ENCODE data around the gene CMIP. TPM values are rescaled to one million over a fixed set of nuclear protein-coding genes. Genes with fewer than 3 reads are reported as not detected.
A peak's percentile ranks its signal among the peaks of the same experiment; 100 is the strongest.
"Not testable (repeated sequence)": the region's sequence is repeated elsewhere in the genome, so short reads cannot be mapped to it uniquely, and the experiment has no call there.

The CMIP gene
- total RNA-seq, 1 donor from 2014 or later, result 45.8 TPM

GRCh38 chr16:81409016-81409556 lies 35.5 kb upstream of the CMIP start:
- H3K4me1 Mint-ChIP-seq (ENCODE audit: low read depth), result no peaks in the 10 kb centered on the region
- H3K36me3 Mint-ChIP-seq (ENCODE audit: low read depth), result no peaks in the 10 kb centered on the region
- peak overlapping the region; percentile 25 for H3K27ac Mint-ChIP-seq
- H3K4me3 Mint-ChIP-seq, result no peak overlapping the region
- intact Hi-C loops (cut with micrococcal nuclease), result no loop called here
- no peak for DNase-seq (ENCODE audit: low spot score)
- H3K27me3 Mint-ChIP-seq (ENCODE audit: insufficient read depth), result peaks cover 10% of the 10 kb centered on the region
- H3K9me3 Mint-ChIP-seq, result no peaks in the 10 kb centered on the region

DNA sequence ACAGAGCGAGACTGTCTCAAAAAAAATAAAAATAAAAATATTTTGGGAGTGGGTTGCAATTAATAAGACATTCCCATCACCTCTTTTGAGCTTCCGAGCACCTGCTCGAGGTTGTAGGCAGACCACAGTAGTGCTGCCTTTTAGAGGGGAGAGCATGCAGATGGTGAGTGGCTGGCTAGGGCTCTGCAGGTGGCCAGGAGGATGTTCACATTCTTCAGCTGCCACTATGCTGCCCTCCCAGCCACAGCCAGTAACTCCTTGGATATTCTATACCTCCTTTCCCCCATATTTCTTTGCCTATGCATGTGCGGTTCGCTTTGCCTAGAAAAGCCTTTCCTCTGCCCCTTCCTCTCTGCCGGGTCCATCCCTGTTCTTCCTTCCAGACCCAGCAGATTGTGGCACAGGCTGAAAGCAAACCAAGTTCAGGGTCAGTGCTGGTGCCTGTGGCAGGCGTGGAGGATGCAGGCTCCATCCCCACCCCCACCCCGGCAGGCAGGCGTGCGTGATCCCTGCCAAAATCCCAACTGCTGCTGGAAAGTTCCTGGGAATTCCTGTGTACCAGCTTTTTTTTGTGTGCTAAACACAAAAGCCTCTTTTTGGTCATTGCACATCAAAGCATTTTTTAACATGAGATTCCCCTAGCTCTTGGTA lies 33.8 kb upstream of the CMIP start:
- Mint-ChIP-seq H3K27ac (no peak overlapping the region), H3K36me3 (ENCODE audit: low read depth) (no peaks in the 10 kb centered on the region), H3K4me1 (ENCODE audit: low read depth) (no peaks in the 10 kb centered on the region), H3K9me3 (no peaks in the 10 kb centered on the region), H3K27me3 (ENCODE audit: insufficient read depth) (peaks cover 10% of the 10 kb centered on the region), H3K4me3 (no peak overlapping the region)
- no peak for DNase-seq (ENCODE audit: low spot score)
- intact Hi-C loops (cut with micrococcal nuclease), result no loop called here

- intact Hi-C loops (cut with micrococcal nuclease), result no loop called here
Measured at GRCh38 chr16:81413245-81413990, 31.2 kb upstream of the CMIP start.

GRCh38 chr16:81415751-81416150 lies 28.9 kb upstream of the CMIP start:
- H3K4me3 Mint-ChIP-seq, result no peak overlapping the region
- no peak for DNase-seq (ENCODE audit: low spot score)
- H3K27ac Mint-ChIP-seq, result no peak overlapping the region
- H3K4me1 Mint-ChIP-seq (ENCODE audit: low read depth), result no peaks in the 10 kb centered on the region
- peaks cover 8% of the 10 kb centered on the region for H3K27me3 Mint-ChIP-seq (ENCODE audit: insufficient read depth)
- H3K9me3 Mint-ChIP-seq, result no peaks in the 10 kb centered on the region
- H3K36me3 Mint-ChIP-seq (ENCODE audit: low read depth), result no peaks in the 10 kb centered on the region
- intact Hi-C loops (cut with micrococcal nuclease), result no loop called here

More at GRCh38 chr16:81413245-81413990, 31.2 kb upstream of the CMIP start:
- Mint-ChIP-seq H3K4me3 (no peak overlapping the region), H3K36me3 (ENCODE audit: low read depth) (no peaks in the 10 kb centered on the region), H3K27ac (no peak overlapping the region), H3K4me1 (ENCODE audit: low read depth) (no peaks in the 10 kb centered on the region), H3K9me3 (no peaks in the 10 kb centered on the region), H3K27me3 (ENCODE audit: insufficient read depth) (peaks cover 10% of the 10 kb centered on the region)
- no peak for DNase-seq (ENCODE audit: low spot score)

GRCh38 chr16:81416749-81417148 lies 27.9 kb upstream of the CMIP start:
- Mint-ChIP-seq H3K4me3 (no peak overlapping the region), H3K27me3 (ENCODE audit: insufficient read depth) (peaks cover 7% of the 10 kb centered on the region), H3K4me1 (ENCODE audit: low read depth) (no peaks in the 10 kb centered on the region), H3K36me3 (ENCODE audit: low read depth) (no peaks in the 10 kb centered on the region), H3K27ac (no peak overlapping the region), H3K9me3 (no peaks in the 10 kb centered on the region)
- DNase-seq (ENCODE audit: low spot score), result no peak
- intact Hi-C loops (cut with micrococcal nuclease), result no loop called here

DNA sequence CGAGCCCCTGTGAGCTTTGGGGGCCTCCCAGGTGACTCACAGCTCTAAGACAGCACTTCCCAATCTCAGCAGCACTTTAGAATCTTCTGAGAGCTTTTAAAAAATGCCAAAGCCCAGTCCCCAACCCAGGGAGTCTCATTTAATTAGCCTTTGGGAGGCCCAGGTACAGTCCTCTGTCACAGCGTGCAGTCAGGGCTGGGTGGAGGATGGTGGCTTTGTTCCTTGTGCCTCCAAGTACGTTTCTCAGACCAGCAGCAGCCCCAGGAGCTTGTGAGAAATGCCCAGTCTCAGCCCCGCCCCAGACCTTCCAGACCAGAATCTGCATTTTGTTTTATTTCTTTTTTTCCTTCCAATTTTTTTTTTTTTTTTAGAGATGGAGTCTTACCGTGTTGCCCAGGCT lies 27.4 kb upstream of the CMIP start:
- intact Hi-C loops (cut with micrococcal nuclease), result no loop called here
- Mint-ChIP-seq H3K27ac (no peak overlapping the region), H3K27me3 (ENCODE audit: insufficient read depth) (peaks cover 6% of the 10 kb centered on the region), H3K4me1 (ENCODE audit: low read depth) (no peaks in the 10 kb centered on the region), H3K9me3 (no peaks in the 10 kb centered on the region), H3K36me3 (ENCODE audit: low read depth) (no peaks in the 10 kb centered on the region), H3K4me3 (no peak overlapping the region)
- no peak for DNase-seq (ENCODE audit: low spot score)

DNA sequence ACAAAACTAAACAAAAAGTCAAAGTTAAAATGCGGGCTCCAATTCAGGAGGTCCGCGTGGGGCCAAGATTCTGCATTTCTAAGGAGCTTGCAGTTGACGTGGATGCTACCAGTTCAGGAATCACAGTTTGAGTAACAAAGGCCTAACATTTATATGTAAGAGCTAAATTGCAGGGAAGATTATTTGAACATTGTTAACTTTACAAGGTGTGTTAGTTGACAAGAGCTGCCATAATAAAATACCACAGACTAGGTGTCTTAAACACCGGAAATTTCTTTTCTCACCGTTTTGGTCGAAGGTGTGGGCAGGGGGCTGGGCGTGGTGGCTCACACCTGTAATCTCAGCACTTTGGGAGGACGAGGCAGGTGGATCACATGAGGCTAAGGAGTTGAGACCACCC lies 24.8 kb upstream of the CMIP start:
- intact Hi-C loops (cut with micrococcal nuclease), result loop anchor here (10.0 kb wide), 1 partner anchor 55 kb away; no protein-coding TSS in a partner anchor
- no peak overlapping the region for H3K27ac Mint-ChIP-seq
- H3K27me3 Mint-ChIP-seq (ENCODE audit: insufficient read depth), result peaks cover 7% of the 10 kb centered on the region
- no peaks in the 10 kb centered on the region for H3K36me3 Mint-ChIP-seq (ENCODE audit: low read depth)
- no peak for DNase-seq (ENCODE audit: low spot score)
- H3K9me3 Mint-ChIP-seq, result no peaks in the 10 kb centered on the region
- H3K4me1 Mint-ChIP-seq (ENCODE audit: low read depth), result peaks cover 8% of the 10 kb centered on the region
- H3K4me3 Mint-ChIP-seq, result no peak overlapping the region

DNA sequence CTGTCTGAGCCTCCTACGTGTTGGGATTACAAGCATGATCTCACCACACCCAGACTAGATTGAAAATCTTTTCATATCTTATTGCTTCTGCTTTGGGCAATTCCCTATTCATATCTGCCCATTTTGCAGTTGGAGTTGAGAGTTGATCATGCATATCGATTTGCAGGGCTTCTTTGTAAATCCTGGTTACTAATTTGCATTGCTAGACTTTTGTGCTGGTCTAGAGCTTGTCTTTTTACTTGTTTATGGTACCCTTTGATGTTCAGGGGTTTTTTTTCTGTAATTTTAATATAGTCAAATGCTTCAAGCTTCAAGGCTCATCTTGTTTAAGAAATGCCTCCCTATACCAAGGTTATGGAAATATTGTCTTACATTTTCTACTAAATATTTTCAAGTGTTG lies 23.5 kb upstream of the CMIP start:
- Mint-ChIP-seq H3K36me3 (ENCODE audit: low read depth) (no peaks in the 10 kb centered on the region), H3K4me3 (no peak overlapping the region), H3K27ac (no peak overlapping the region), H3K9me3 (no peaks in the 10 kb centered on the region), H3K27me3 (ENCODE audit: insufficient read depth) (peaks cover 7% of the 10 kb centered on the region), H3K4me1 (ENCODE audit: low read depth) (peaks cover 16% of the 10 kb centered on the region)
- intact Hi-C loops (cut with micrococcal nuclease), result loop anchor here (10.0 kb wide), 1 partner anchor 54 kb away; no protein-coding TSS in a partner anchor
- DNase-seq (ENCODE audit: low spot score), result no peak

- intact Hi-C loops (cut with micrococcal nuclease), result loop anchor here (10.0 kb wide), 1 partner anchor 53 kb away; no protein-coding TSS in a partner anchor
- Mint-ChIP-seq H3K36me3 (ENCODE audit: low read depth) (no peaks in the 10 kb centered on the region), H3K9me3 (no peaks in the 10 kb centered on the region), H3K27me3 (ENCODE audit: insufficient read depth) (peaks cover 6% of the 10 kb centered on the region), H3K4me1 (ENCODE audit: low read depth) (peaks cover 16% of the 10 kb centered on the region), H3K4me3 (no peak overlapping the region), H3K27ac (no peak overlapping the region)
- DNase-seq (ENCODE audit: low spot score), result no peak
Measured at GRCh38 chr16:81421536-81421935, 23.1 kb upstream of the CMIP start.

- H3K9me3 Mint-ChIP-seq; H3K27me3 Mint-ChIP-seq (ENCODE audit: insufficient read depth); DNase-seq (ENCODE audit: low spot score); H3K27ac Mint-ChIP-seq; H3K36me3 Mint-ChIP-seq (ENCODE audit: low read depth); H3K4me3 Mint-ChIP-seq: not testable (repeated sequence)
- intact Hi-C loops (cut with micrococcal nuclease), result loop anchor here (10.0 kb wide), 1 partner anchor 53 kb away; no protein-coding TSS in a partner anchor
- H3K4me1 Mint-ChIP-seq (ENCODE audit: low read depth), result peaks cover 16% of the 10 kb centered on the region
Measured at GRCh38 chr16:81422153-81422552, 22.5 kb upstream of the CMIP start.

DNA sequence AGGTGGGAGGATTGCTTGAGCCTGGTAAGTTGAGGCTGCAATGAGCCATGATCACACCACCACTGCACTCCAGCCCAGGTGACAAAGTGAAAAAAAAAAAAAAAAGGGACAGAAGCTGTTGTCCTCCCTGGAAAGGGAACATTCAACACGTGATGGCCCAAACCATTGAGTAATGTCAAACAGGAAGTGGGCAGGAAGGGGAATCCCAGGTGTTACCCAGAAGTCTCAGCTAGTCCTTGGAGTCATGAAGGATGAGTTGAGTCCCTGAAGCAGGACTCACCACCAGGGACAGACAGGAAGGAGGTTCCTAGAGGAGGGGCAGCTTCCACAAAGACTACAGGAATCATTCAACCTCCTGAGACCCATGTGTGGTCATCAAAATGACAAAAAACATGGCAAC lies 19.8 kb upstream of the CMIP start:
- Mint-ChIP-seq H3K27ac (peak overlapping the region; percentile 34), H3K36me3 (ENCODE audit: low read depth) (no peaks in the 10 kb centered on the region), H3K4me3 (no peak overlapping the region), H3K27me3 (ENCODE audit: insufficient read depth) (peaks cover 10% of the 10 kb centered on the region), H3K4me1 (ENCODE audit: low read depth) (peaks cover 16% of the 10 kb centered on the region), H3K9me3 (no peaks in the 10 kb centered on the region)
- DNase-seq (ENCODE audit: low spot score), result no peak
- intact Hi-C loops (cut with micrococcal nuclease), result loop anchor here (10.0 kb wide), 1 partner anchor 50 kb away; no protein-coding TSS in a partner anchor

DNA sequence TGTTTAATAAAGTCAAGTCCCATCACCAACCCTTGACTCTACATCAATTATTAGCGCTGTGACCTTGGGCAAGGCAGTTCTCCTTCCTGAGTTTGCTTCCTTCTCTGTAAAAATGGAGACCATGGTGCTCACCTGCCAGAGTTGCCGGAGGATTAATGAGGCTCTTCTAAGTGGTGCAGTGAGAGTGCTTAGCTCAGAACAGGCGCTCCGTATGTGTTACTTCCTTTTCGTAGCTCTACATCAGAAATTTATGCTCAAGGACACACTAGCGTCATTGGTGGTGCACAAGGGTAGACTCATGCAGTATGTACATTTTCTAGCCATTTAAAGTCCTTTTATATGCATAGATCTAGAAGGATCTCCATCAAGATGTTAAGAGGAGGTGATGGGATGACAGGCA lies 17.4 kb upstream of the CMIP start:
- intact Hi-C loops (cut with micrococcal nuclease), result loop anchor here (10.0 kb wide), 1 partner anchor 48 kb away; no protein-coding TSS in a partner anchor
- H3K9me3 Mint-ChIP-seq, result no peaks in the 10 kb centered on the region

GRCh38 chr16:81429045-81429521 lies 15.5 kb upstream of the CMIP start:
- Mint-ChIP-seq H3K4me3 (no peak overlapping the region), H3K27ac (no peak overlapping the region), H3K27me3 (ENCODE audit: insufficient read depth) (peaks cover 8% of the 10 kb centered on the region), H3K36me3 (ENCODE audit: low read depth) (no peaks in the 10 kb centered on the region), H3K9me3 (no peaks in the 10 kb centered on the region), H3K4me1 (ENCODE audit: low read depth) (peaks cover 16% of the 10 kb centered on the region)
- no peak for DNase-seq (ENCODE audit: low spot score)
- intact Hi-C loops (cut with micrococcal nuclease), result loop anchor here (10.0 kb wide), 1 partner anchor 46 kb away; no protein-coding TSS in a partner anchor

More for the DNA sequence above, 17.4 kb upstream of the CMIP start:
- DNase-seq (ENCODE audit: low spot score), result no peak
- H3K4me3 Mint-ChIP-seq, result no peak overlapping the region
- H3K36me3 Mint-ChIP-seq (ENCODE audit: low read depth), result no peaks in the 10 kb centered on the region
- peaks cover 16% of the 10 kb centered on the region for H3K4me1 Mint-ChIP-seq (ENCODE audit: low read depth)
- H3K27me3 Mint-ChIP-seq (ENCODE audit: insufficient read depth), result peaks cover 10% of the 10 kb centered on the region
- no peak overlapping the region for H3K27ac Mint-ChIP-seq
